ENCODE results near the gene DOCK3. TPM values are rescaled to one million over a fixed set of nuclear protein-coding genes. Genes with fewer than 3 reads are reported as not detected.
"Not testable (repeated sequence)": the region's sequence is repeated elsewhere in the genome, so short reads cannot be mapped to it uniquely, and the experiment has no call there.

Gene DOCK3
- total RNA-seq, 2 experiments from 2014 or later = 2.5 to 2.6 TPM

GRCh38 chr3:50687127-50687751, 12.5 kb downstream of the DOCK3 start:
- DNase-seq = no peak
- no peaks in the 10 kb centered on the region for H3K9me3 Mint-ChIP-seq (ENCODE audit: low read depth)
- ATAC-seq = no peak
- CTCF ChIA-PET = no interaction called here
- POLR2A ChIA-PET = no interaction called here
- intact Hi-C loops (cut with DNase I, micrococcal nuclease) = no loop called here
- H3K4me3 Mint-ChIP-seq = no peak overlapping the region
- peaks cover 19% of the 10 kb centered on the region for H3K27me3 Mint-ChIP-seq
- no peak overlapping the region for H3K27ac Mint-ChIP-seq
- no peaks in the 10 kb centered on the region for H3K36me3 Mint-ChIP-seq (ENCODE audit: low read depth)
- H3K4me1 Mint-ChIP-seq = no peaks in the 10 kb centered on the region

- POLR2A ChIA-PET = no interaction called here
Measured at GRCh38 chr3:50687916-50688315, 13.2 kb downstream of the DOCK3 start.

GRCh38 chr3:50688602-50689001, 13.9 kb downstream of the DOCK3 start:
- CTCF ChIA-PET = interaction anchor here (0.6 kb wide), 1 partner anchor 35 kb away, joined by 3 read pairs; no protein-coding TSS in a partner anchor
- POLR2A ChIA-PET, H3K27ac Mint-ChIP-seq: not testable (repeated sequence)

More at GRCh38 chr3:50687916-50688315, 13.2 kb downstream of the DOCK3 start:
- no peaks in the 10 kb centered on the region for H3K9me3 Mint-ChIP-seq (ENCODE audit: low read depth)
- no peaks in the 10 kb centered on the region for H3K4me1 Mint-ChIP-seq
- no peak overlapping the region for H3K27ac Mint-ChIP-seq
- DNase-seq (no peak), ATAC-seq (no peak)
- H3K4me3 Mint-ChIP-seq = no peak overlapping the region
- no peaks in the 10 kb centered on the region for H3K36me3 Mint-ChIP-seq (ENCODE audit: low read depth)
- intact Hi-C loops (cut with DNase I, micrococcal nuclease) = no loop called here
- peaks cover 19% of the 10 kb centered on the region for H3K27me3 Mint-ChIP-seq
- CTCF ChIA-PET = interaction anchor here (0.6 kb wide), 1 partner anchor 21 kb away, joined by 3 read pairs; no protein-coding TSS in a partner anchor

GRCh38 chr3:50689558-50689957, 14.8 kb downstream of the DOCK3 start:
- DNase-seq (no peak), ATAC-seq (no peak)
- CTCF ChIA-PET = interaction anchor here (0.6 to 0.8 kb wide), 2 partner anchors 18 to 102 kb away, joined by 4 read pairs; no protein-coding TSS in a partner anchor
- Mint-ChIP-seq H3K4me3 (no peak overlapping the region), H3K9me3 (ENCODE audit: low read depth) (no peaks in the 10 kb centered on the region), H3K27me3 (peaks cover 13% of the 10 kb centered on the region), H3K4me1 (no peaks in the 10 kb centered on the region), H3K36me3 (ENCODE audit: low read depth) (no peaks in the 10 kb centered on the region), H3K27ac (no peak overlapping the region)
- intact Hi-C loops (cut with DNase I, micrococcal nuclease) = no loop called here
- POLR2A ChIA-PET = no interaction called here

More at GRCh38 chr3:50688602-50689001, 13.9 kb downstream of the DOCK3 start:
- H3K4me1 Mint-ChIP-seq; H3K4me3 Mint-ChIP-seq; ATAC-seq; H3K9me3 Mint-ChIP-seq (ENCODE audit: low read depth); intact Hi-C loops (cut with DNase I, micrococcal nuclease); H3K36me3 Mint-ChIP-seq (ENCODE audit: low read depth); DNase-seq: not testable (repeated sequence)
- peaks cover 16% of the 10 kb centered on the region for H3K27me3 Mint-ChIP-seq

- POLR2A ChIA-PET = no interaction called here
- Mint-ChIP-seq H3K36me3 (ENCODE audit: low read depth) (no peaks in the 10 kb centered on the region), H3K4me3 (no peak overlapping the region), H3K4me1 (no peaks in the 10 kb centered on the region), H3K27ac (no peak overlapping the region), H3K27me3 (peaks cover 10% of the 10 kb centered on the region), H3K9me3 (ENCODE audit: low read depth) (peaks cover 10% of the 10 kb centered on the region)
- CTCF ChIA-PET = interaction anchor here (0.6 kb wide), 1 partner anchor 1040 kb away, joined by 3 read pairs; no protein-coding TSS in a partner anchor
- intact Hi-C loops (cut with DNase I, micrococcal nuclease) = no loop called here
- DNase-seq (no peak), ATAC-seq (no peak)
Measured at GRCh38 chr3:50695031-50695430, 20.3 kb downstream of the DOCK3 start.

- peaks cover 10% of the 10 kb centered on the region for H3K9me3 Mint-ChIP-seq (ENCODE audit: low read depth)
- ChIA-PET CTCF (interaction anchor here (1.0 kb wide), 1 partner anchor 20 kb away, joined by 3 read pairs; no protein-coding TSS in a partner anchor), POLR2A (no interaction called here)
- peaks cover 7% of the 10 kb centered on the region for H3K27me3 Mint-ChIP-seq
- intact Hi-C loops (cut with DNase I, micrococcal nuclease) = no loop called here
- no peaks in the 10 kb centered on the region for H3K36me3 Mint-ChIP-seq (ENCODE audit: low read depth)
- no peak overlapping the region for H3K27ac Mint-ChIP-seq
- no peak for ATAC-seq
- DNase-seq = no peak
- H3K4me1 Mint-ChIP-seq = no peaks in the 10 kb centered on the region
- no peak overlapping the region for H3K4me3 Mint-ChIP-seq
Measured at GRCh38 chr3:50696276-50696675, 21.5 kb downstream of the DOCK3 start.

GRCh38 chr3:50698269-50698668, 23.5 kb downstream of the DOCK3 start:
- Mint-ChIP-seq H3K4me3 (no peak overlapping the region), H3K36me3 (ENCODE audit: low read depth) (no peaks in the 10 kb centered on the region), H3K9me3 (ENCODE audit: low read depth) (peaks cover 10% of the 10 kb centered on the region), H3K27me3 (peaks cover 4% of the 10 kb centered on the region), H3K27ac (no peak overlapping the region), H3K4me1 (no peaks in the 10 kb centered on the region)
- ATAC-seq (no peak), DNase-seq (no peak)
- ChIA-PET POLR2A (no interaction called here), CTCF (no interaction called here)
- intact Hi-C loops (cut with DNase I, micrococcal nuclease) = no loop called here

GRCh38 chr3:50708620-50709019, 33.9 kb downstream of the DOCK3 start:
- Mint-ChIP-seq H3K9me3 (ENCODE audit: low read depth) (peaks cover 2% of the 10 kb centered on the region), H3K27ac (no peak overlapping the region), H3K4me3 (no peak overlapping the region), H3K4me1 (peaks cover 3% of the 10 kb centered on the region), H3K36me3 (ENCODE audit: low read depth) (peaks cover 1% of the 10 kb centered on the region), H3K27me3 (peaks cover 4% of the 10 kb centered on the region)
- DNase-seq (peak; percentile 13), ATAC-seq (no peak)
- ChIA-PET CTCF (no interaction called here), POLR2A (no interaction called here)
- intact Hi-C loops (cut with DNase I, micrococcal nuclease) = no loop called here

- H3K36me3 Mint-ChIP-seq (ENCODE audit: low read depth) = no peaks in the 10 kb centered on the region
- no peak overlapping the region for H3K4me3 Mint-ChIP-seq
- intact Hi-C loops (cut with DNase I, micrococcal nuclease) = no loop called here
- POLR2A ChIA-PET = no interaction called here
- ATAC-seq (no peak), DNase-seq (no peak)
- no peak overlapping the region for H3K27ac Mint-ChIP-seq
- no peaks in the 10 kb centered on the region for H3K9me3 Mint-ChIP-seq (ENCODE audit: low read depth)
- peaks cover 4% of the 10 kb centered on the region for H3K27me3 Mint-ChIP-seq
- no peaks in the 10 kb centered on the region for H3K4me1 Mint-ChIP-seq
- CTCF ChIA-PET = no interaction called here
Measured at GRCh38 chr3:50714946-50715345, 40.2 kb downstream of the DOCK3 start.

GRCh38 chr3:50724831-50725230, 50.1 kb downstream of the DOCK3 start:
- POLR2A ChIA-PET = no interaction called here
- no peaks in the 10 kb centered on the region for H3K36me3 Mint-ChIP-seq (ENCODE audit: low read depth)
- no peaks in the 10 kb centered on the region for H3K4me1 Mint-ChIP-seq
- CTCF ChIA-PET = no interaction called here
- no peak overlapping the region for H3K4me3 Mint-ChIP-seq
- peaks cover 9% of the 10 kb centered on the region for H3K27me3 Mint-ChIP-seq
- H3K27ac Mint-ChIP-seq = no peak overlapping the region
- no peaks in the 10 kb centered on the region for H3K9me3 Mint-ChIP-seq (ENCODE audit: low read depth)
- no peak for ATAC-seq
- intact Hi-C loops (cut with DNase I, micrococcal nuclease) = no loop called here
- no peak for DNase-seq

- Mint-ChIP-seq H3K36me3 (ENCODE audit: low read depth) (no peaks in the 10 kb centered on the region), H3K4me3 (no peak overlapping the region), H3K27ac (no peak overlapping the region), H3K27me3 (no peaks in the 10 kb centered on the region), H3K4me1 (no peaks in the 10 kb centered on the region), H3K9me3 (ENCODE audit: low read depth) (peaks cover 7% of the 10 kb centered on the region)
- intact Hi-C loops (cut with DNase I, micrococcal nuclease) = no loop called here
- ChIA-PET POLR2A (no interaction called here), CTCF (no interaction called here)
- ATAC-seq (no peak), DNase-seq (no peak)
Measured at GRCh38 chr3:50734985-50735384, 60.3 kb downstream of the DOCK3 start.

GRCh38 chr3:50737193-50737905, 62.6 kb downstream of the DOCK3 start:
- Mint-ChIP-seq H3K36me3 (ENCODE audit: low read depth) (no peaks in the 10 kb centered on the region), H3K9me3 (ENCODE audit: low read depth) (peaks cover 7% of the 10 kb centered on the region), H3K27ac (no peak overlapping the region), H3K4me1 (no peaks in the 10 kb centered on the region), H3K4me3 (no peak overlapping the region), H3K27me3 (no peaks in the 10 kb centered on the region)
- POLR2A ChIA-PET = no interaction called here
- DNase-seq (no peak), ATAC-seq (no peak)
- intact Hi-C loops (cut with DNase I, micrococcal nuclease) = no loop called here
- CTCF ChIA-PET = no interaction called here
